GM12892 (cell line): ENCODE measurements around the gene NKAIN4.

Source experiments
- DNase-seq: peaks from one replicate; pipeline ENCODE4 v3.0.0; 2011; ENCODE audit not compliant: insufficient read length
- FAIRE-seq: peaks from 2 replicates; lab custom pipeline; 2011; peaks lifted over from hg19 to GRCh38; lab: Jason Lieb, UNC
- POLR2A ChIP-seq: IDR thresholded peaks from 2 replicates; pipeline ENCODE4 v1.6.1; 2011; ENCODE audit warnings: low read depth, low read length, control low read depth
- POLR2AphosphoS5 ChIP-seq: IDR thresholded peaks from 2 replicates; pipeline ENCODE4 v1.6.1; 2011; ENCODE audit warnings: low read depth, low read length, control low read depth
- TAF1 ChIP-seq: IDR thresholded peaks from 2 replicates; pipeline ENCODE4 v1.6.1; 2011; ENCODE audit warnings: low read depth, mild to moderate bottlenecking, control low read depth, low read length, borderline replicate concordance

Gene NKAIN4

GRCh38 chr20:63236116-63236837, 18.0 kb downstream of the NKAIN4 start:
- FAIRE-seq (no peak), DNase-seq (no peak)
- TF ChIP-seq POLR2AphosphoS5 (no peak), TAF1 (no peak), POLR2A (no peak)

GRCh38 chr20:63235399-63235983, 18.8 kb downstream of the NKAIN4 start, which contains the start of gene BIRC7:
Gene BIRC7, plus strand, starts transcription at chr20:63235905. Its CDS starts 192 bp downstream, at chr20:63236097.
- no peak for TF ChIP-seq POLR2AphosphoS5
- TF ChIP-seq TAF1 = no peak
- no peak for TF ChIP-seq POLR2A
- FAIRE-seq = no peak

GRCh38 chr20:63234693-63235398, 19.4 kb downstream of the NKAIN4 start:
- FAIRE-seq (peak; percentile 38), DNase-seq (no peak)
- no peak for TF ChIP-seq POLR2A
- no peak for TF ChIP-seq POLR2AphosphoS5
- TF ChIP-seq TAF1 = no peak

More at GRCh38 chr20:63235399-63235983, 18.8 kb downstream of the NKAIN4 start, which contains the start of gene BIRC7:
- no peak for DNase-seq

- DNase-seq (no peak), FAIRE-seq (no peak)
- TF ChIP-seq POLR2A = no peak
- TF ChIP-seq TAF1 = no peak
- TF ChIP-seq POLR2AphosphoS5 = no peak
Observed at GRCh38 chr20:63233924-63234323, 20.3 kb downstream of the NKAIN4 start.

GRCh38 chr20:63233061-63233344, 21.3 kb downstream of the NKAIN4 start:
- DNase-seq (no peak), FAIRE-seq (no peak)
- TF ChIP-seq TAF1 = no peak

GRCh38 chr20:63232235-63233060, 21.8 kb downstream of the NKAIN4 start:
- TF ChIP-seq POLR2A = no peak
- no peak for TF ChIP-seq POLR2AphosphoS5
- no peak for TF ChIP-seq TAF1
- FAIRE-seq (no peak), DNase-seq (no peak)

- FAIRE-seq = no peak
Observed at GRCh38 chr20:63230800-63231268, 23.4 kb downstream of the NKAIN4 start.

GRCh38 chr20:63228806-63229205, 25.5 kb downstream of the NKAIN4 start:
- no peak for TF ChIP-seq POLR2A
- no peak for TF ChIP-seq POLR2AphosphoS5
- no peak for TF ChIP-seq TAF1
- FAIRE-seq (no peak), DNase-seq (no peak)

More at GRCh38 chr20:63230800-63231268, 23.4 kb downstream of the NKAIN4 start:
- TF ChIP-seq POLR2AphosphoS5 (no peak), POLR2A (no peak), TAF1 (no peak)
- no peak for DNase-seq

- TF ChIP-seq POLR2A (no peak), POLR2AphosphoS5 (no peak), TAF1 (no peak)
- FAIRE-seq (no peak), DNase-seq (no peak)
Observed at GRCh38 chr20:63227260-63227659, 27.0 kb downstream of the NKAIN4 start.

- no peak for FAIRE-seq
- TF ChIP-seq POLR2A = no peak
- no peak for TF ChIP-seq POLR2AphosphoS5
- no peak for TF ChIP-seq TAF1
- DNase-seq = no peak
Observed at GRCh38 chr20:63226042-63226943, 28.0 kb downstream of the NKAIN4 start.

GRCh38 chr20:63225082-63225454, 29.2 kb downstream of the NKAIN4 start:
- FAIRE-seq (no peak), DNase-seq (no peak)
- TF ChIP-seq POLR2AphosphoS5 = no peak
- no peak for TF ChIP-seq TAF1
- TF ChIP-seq POLR2A = no peak

- DNase-seq (no peak), FAIRE-seq (no peak)
- TF ChIP-seq POLR2A (no peak), TAF1 (no peak), POLR2AphosphoS5 (no peak)
Observed at GRCh38 chr20:63224412-63225081, 29.7 kb downstream of the NKAIN4 start.
